Effector memory CD8-positive, alpha-beta T cell (primary cell): Measurements from ENCODE around the gene CALB2.

Source experiments
- ATAC-seq: fragments of 150-1000 bp; cut with Tn5 transposase; replicated peaks from 2 replicates; pipeline ENCODE4 v1.10.0; 2021; ENCODE audit warnings: mild to moderate bottlenecking, moderate library complexity
- DNase-seq, 3 experiments: peaks; one replicate each; pipeline ENCODE4 v3.0.0; 2021
- H3K27ac Mint-ChIP-seq, 2 donors: one replicate each; pipeline ENCODE4 v1.8.0; 2022; ENCODE audit warnings: mild to moderate bottlenecking in 2 of 2, mixed read lengths in 2 of 2, moderate library complexity in 2 of 2
- H3K27me3 Mint-ChIP-seq, 2 donors: one replicate each; pipeline ENCODE4 v1.8.0; 2022; ENCODE audit warnings: mixed read lengths in 2 of 2
- H3K36me3 Mint-ChIP-seq: one replicate; pipeline ENCODE4 v1.8.0; 2022; ENCODE audit warnings: mild to moderate bottlenecking, moderate library complexity, mixed read lengths; ENCODE audit not compliant: insufficient read depth
- H3K4me1 Mint-ChIP-seq, 2 donors: one replicate each; pipeline ENCODE4 v1.8.0; 2022; ENCODE audit warnings: low read depth in 2 of 2, mixed read lengths in 2 of 2
- H3K4me3 Mint-ChIP-seq, 2 donors: one replicate each; pipeline ENCODE4 v1.8.0; 2022; ENCODE audit warnings: mild to moderate bottlenecking in 2 of 2, mixed read lengths in 2 of 2, moderate library complexity in 2 of 2
- H3K9me3 Mint-ChIP-seq, 2 donors: one replicate each; pipeline ENCODE4 v1.8.0; 2022; ENCODE audit warnings: mixed read lengths in 2 of 2

The CALB2 gene

DNA sequence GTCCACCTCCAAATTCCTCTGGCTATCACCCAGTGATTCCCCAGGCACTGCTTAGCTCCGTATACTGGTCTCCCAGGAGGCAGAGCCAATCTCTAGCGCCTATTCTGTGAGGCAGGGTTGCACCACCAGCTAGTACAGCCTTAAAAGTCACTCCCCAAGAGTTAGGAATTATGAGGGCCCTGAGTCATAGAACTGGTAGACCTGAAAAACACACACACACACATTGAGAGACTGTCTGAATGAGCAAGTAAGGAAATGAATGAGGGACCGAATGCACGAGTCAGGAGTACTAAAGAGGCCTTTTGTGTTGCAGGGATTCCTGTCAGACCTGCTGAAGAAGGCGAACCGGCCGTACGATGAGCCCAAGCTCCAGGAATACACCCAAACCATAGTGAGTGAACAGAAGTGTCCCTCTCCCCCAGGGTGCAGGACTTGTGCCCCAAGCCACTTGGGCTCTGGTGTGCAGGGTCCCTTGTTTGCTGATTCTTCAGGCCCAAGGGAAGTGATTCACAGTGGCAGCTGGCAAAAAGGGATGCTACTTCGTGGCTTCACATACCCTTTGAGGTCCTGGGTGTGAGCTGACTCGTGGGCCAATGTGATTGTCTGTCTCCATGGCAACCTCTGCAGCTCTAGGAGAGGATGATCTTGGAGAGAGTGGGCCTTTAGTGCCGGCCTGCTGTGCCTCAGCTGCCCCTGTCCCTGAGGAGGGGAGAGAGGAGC, 24.7 kb downstream of the CALB2 start:
- no peak overlapping the region for H3K4me3 Mint-ChIP-seq
- H3K27ac Mint-ChIP-seq = no peak overlapping the region
- ATAC-seq (no peak), DNase-seq (no peak)
- H3K36me3 Mint-ChIP-seq = no peaks in the 10 kb centered on the region
- peaks cover 28 to 56% of the 10 kb centered on the region in 2 donors for H3K27me3 Mint-ChIP-seq
- peaks cover 0 to 3% of the 10 kb centered on the region in 2 donors for H3K4me1 Mint-ChIP-seq
- no peaks in the 10 kb centered on the region for H3K9me3 Mint-ChIP-seq

DNA sequence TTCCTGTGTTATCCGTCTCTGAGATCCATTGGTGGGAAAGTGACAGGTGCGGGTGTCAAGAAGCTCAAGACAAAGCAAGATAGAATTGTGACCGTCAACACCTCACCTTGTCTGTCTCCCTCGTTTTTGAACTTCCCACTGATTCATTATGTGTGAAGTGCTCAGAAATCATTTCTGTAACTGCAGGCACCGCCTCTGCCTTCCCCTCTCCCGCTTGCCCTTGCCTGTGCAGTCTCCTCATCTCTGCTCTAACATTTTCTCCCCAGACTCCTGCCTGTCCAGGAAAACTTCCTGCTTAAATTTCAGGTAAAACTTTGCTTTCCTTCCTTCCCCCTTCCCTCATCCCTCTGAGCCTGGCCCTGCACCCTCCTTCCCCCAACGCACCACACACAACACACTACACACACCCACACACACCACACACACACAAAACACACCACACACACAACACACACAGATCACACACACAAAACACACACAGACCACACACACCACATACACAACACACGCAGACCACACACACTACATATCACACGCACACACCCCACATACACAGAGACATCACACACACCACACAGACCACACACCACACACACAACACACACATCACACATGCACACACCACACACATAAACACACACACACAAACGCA, 25.7 kb downstream of the CALB2 start:
- ATAC-seq (no peak), DNase-seq (no peak)
- Mint-ChIP-seq H3K4me1 (peaks cover 0 to 3% of the 10 kb centered on the region in 2 donors), H3K4me3 (no peak overlapping the region), H3K9me3 (no peaks in the 10 kb centered on the region), H3K27ac (no peak overlapping the region), H3K27me3 (peaks cover 28 to 47% of the 10 kb centered on the region in 2 donors), H3K36me3 (no peaks in the 10 kb centered on the region)

DNA sequence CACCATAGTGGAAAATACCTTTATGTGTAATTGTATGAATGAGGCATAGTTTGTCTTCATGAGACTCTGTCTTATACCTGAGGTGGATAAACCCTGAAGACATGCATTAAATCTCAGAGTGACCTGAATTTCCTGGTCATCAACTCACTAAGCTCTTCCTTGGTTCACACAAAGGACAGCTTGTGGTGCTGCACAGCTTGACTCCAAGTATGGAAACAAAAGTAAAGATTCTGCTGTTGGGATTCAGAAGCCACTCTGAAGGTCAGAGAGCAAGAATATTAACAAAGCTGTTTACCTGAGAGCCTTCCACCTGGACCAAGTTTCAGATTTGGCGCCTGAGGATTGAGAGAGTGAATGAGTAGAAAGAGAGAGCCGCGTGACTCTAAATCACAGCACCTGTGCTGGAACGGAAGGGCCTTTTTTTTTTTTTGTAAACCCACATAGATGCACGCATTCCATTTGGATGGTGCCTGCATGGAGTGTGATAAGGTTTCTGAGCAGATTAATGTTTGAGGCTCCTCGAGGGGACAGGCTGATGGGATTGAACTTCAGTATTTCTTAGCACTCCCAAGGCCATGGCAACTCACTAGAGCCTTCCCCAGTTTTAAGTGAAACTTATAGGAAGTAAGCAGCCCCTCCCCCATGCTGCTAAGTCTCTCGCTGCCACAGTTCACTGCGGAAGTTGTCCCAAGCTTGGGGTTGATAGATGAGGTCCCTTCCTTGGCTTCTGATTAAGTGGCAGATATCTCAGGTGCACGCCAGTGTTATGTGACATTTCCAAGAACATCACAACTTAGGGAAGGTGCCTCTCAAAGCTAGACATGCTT, 28.7 kb downstream of the CALB2 start:
- DNase-seq = no peak
- no peak for ATAC-seq
- peaks cover 0 to 3% of the 10 kb centered on the region in 2 donors for H3K4me1 Mint-ChIP-seq
- peaks cover 43 to 53% of the 10 kb centered on the region in 2 donors for H3K27me3 Mint-ChIP-seq
- no peaks in the 10 kb centered on the region for H3K36me3 Mint-ChIP-seq
- no peak overlapping the region for H3K27ac Mint-ChIP-seq
- H3K4me3 Mint-ChIP-seq = no peak overlapping the region
- no peaks in the 10 kb centered on the region for H3K9me3 Mint-ChIP-seq

DNA sequence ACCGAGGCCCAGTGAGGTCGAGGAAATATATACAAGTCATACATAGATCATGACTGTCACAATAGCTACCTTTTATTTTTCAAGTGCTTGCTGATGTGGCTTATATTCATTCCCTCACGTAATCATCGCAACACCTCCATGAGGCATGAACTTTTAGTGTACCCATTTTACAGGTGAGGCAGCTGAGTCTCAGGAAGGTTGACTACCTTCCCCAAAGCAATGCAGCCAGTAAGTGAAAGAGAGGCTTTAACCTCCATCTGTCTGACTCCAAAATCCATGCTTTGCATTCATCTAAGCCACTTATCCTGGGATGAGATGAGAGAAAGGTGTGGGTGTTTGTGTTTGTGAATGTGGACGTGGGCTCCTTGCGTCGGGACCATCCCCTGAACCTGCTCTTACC, 30.8 kb downstream of the CALB2 start:
- no peak overlapping the region for H3K4me3 Mint-ChIP-seq
- H3K27ac Mint-ChIP-seq = no peak overlapping the region
- peaks cover 63 to 74% of the 10 kb centered on the region in 2 donors for H3K27me3 Mint-ChIP-seq
- DNase-seq (no peak), ATAC-seq (no peak)
- H3K9me3 Mint-ChIP-seq = no peaks in the 10 kb centered on the region
- peaks cover 0 to 3% of the 10 kb centered on the region in 2 donors for H3K4me1 Mint-ChIP-seq
- H3K36me3 Mint-ChIP-seq = no peaks in the 10 kb centered on the region

DNA sequence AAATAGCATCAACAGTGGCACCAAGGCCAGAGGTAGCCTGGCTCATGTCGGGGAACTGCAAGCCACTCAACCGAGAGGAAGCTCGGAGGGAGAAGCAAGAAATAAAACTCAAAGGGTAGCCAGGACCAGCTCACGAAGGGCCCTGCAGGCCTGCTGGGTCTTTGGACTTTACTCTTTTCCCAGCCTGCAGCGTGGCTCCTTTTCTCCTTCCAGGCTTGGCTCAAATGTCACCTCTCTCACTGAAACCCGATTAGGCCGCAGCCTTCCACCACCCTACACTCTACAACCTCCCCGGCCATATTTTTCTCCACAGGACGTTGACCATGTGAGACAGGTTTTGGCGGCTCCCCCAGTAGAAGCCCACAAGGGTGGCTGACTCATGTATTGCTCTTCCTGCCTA, 38.1 kb downstream of the CALB2 start:
- no peak overlapping the region for H3K4me3 Mint-ChIP-seq
- peaks cover 64 to 83% of the 10 kb centered on the region in 2 donors for H3K27me3 Mint-ChIP-seq
- DNase-seq = no peak
- H3K4me1 Mint-ChIP-seq = no peaks in the 10 kb centered on the region
- H3K9me3 Mint-ChIP-seq = no peaks in the 10 kb centered on the region
- no peaks in the 10 kb centered on the region for H3K36me3 Mint-ChIP-seq
- ATAC-seq = no peak
- no peak overlapping the region for H3K27ac Mint-ChIP-seq

DNA sequence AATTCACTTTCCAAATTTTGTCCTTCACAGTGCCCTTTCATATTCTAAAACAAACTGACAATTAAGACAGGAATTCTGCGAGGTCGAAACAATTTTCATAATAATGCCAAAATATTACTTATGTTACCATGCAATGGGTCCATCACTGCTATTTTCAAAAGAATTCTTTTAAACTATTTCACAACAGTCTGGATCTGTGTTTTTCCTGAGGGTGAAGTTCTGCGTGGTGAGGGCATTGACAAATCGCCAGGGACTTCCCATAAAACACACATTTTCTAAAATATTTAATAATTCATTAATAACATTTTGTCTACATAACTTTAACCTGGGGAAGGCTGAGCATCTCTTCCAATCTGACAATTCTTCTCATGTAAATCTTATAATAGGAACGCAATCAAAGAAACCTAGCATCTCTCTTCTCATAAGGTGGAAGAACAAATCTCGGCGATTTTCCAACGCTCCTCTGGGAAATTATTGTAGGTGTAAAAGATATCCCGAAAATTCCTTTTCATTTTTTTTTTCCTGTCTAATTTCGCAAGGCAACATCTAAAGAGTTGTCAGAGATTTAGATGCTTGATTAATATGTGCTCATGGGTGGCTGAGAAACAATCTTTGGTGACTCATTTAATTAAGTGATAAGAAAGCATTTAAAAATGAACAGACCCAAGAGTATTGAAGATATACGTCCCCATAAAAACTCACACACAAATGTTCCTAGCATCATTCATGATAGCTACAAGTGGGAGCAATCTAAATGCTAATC, 41.5 kb downstream of the CALB2 start:
- Mint-ChIP-seq H3K9me3 (no peaks in the 10 kb centered on the region), H3K36me3 (no peaks in the 10 kb centered on the region), H3K27me3 (peaks cover 53 to 83% of the 10 kb centered on the region in 2 donors), H3K27ac (no peak overlapping the region), H3K4me3 (no peak overlapping the region), H3K4me1 (no peaks in the 10 kb centered on the region)
- ATAC-seq (no peak), DNase-seq (no peak)

DNA sequence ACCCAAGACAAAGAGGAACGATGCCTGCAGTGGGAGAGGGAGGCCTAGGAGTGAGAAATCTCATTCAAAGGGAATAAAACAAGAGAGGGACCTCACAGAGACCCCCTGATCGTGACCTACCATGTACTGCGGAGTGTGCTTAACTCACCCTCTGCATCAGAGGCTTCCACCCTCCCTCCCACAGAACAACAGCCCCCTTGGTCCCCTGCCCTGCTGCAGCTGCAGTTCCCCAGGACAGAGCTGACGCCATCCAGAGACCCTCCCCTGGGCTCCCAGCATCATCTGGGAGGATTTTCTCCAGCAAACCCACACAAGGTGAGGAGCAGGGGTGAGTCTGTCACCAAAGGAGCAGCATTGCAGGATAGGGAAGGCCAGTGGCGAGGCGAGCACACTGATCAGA, 43.5 kb downstream of the CALB2 start:
- Mint-ChIP-seq H3K9me3 (no peaks in the 10 kb centered on the region), H3K4me1 (peaks cover 0 to 3% of the 10 kb centered on the region in 2 donors), H3K4me3 (no peak overlapping the region), H3K36me3 (peaks cover 2% of the 10 kb centered on the region), H3K27me3 (peaks cover 45 to 75% of the 10 kb centered on the region in 2 donors), H3K27ac (no peak overlapping the region)
- DNase-seq = no peak
- ATAC-seq = no peak

DNA sequence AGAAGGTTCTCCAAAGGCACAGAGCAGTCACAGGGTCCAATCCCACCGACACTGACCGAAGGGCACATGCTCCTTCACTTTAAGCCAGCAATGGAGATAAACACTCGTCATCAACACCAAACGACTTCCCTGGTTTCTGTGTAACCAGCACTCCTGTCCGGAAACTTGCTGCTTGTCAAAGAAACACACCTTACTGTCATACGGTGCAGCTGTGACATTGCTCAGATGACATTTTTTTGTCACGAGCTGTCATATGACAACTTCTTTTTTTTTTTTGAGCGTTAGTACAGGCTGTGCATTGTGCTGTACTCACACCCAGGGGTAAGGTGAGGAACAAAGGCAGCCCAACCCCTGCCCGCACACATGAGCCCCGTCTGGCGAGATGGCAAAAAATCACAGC, 44.2 kb downstream of the CALB2 start:
- Mint-ChIP-seq H3K36me3 (peaks cover 2% of the 10 kb centered on the region), H3K27me3 (peaks cover 45 to 76% of the 10 kb centered on the region in 2 donors), H3K27ac (no peak overlapping the region), H3K4me1 (peaks cover 0 to 5% of the 10 kb centered on the region in 2 donors), H3K4me3 (no peak overlapping the region), H3K9me3 (no peaks in the 10 kb centered on the region)
- ATAC-seq (no peak), DNase-seq (no peak)

DNA sequence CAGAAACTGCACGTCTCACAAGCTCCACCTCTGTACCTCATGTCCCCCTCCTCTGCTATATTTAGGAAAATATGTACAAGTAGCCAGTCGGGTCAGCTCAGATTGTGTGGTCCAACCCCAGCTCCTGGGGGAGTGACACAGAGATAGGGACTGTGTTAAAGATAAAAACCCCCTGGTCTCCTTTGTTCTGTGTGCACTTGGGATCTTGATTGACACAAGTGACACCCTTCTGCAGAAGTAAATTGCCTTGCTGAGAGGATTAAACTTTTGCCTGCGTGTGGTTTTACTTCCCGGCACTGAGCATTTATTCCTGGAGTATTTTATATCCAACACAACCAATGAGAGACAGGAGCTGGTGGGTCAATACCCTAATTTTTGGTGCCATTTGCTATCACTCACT, 45.8 kb downstream of the CALB2 start:
- no peak overlapping the region for H3K4me3 Mint-ChIP-seq
- H3K9me3 Mint-ChIP-seq = no peaks in the 10 kb centered on the region
- H3K36me3 Mint-ChIP-seq = peaks cover 2% of the 10 kb centered on the region
- no peak overlapping the region for H3K27ac Mint-ChIP-seq
- no peak for DNase-seq
- peaks cover 0 to 12% of the 10 kb centered on the region in 2 donors for H3K4me1 Mint-ChIP-seq
- peaks cover 41 to 82% of the 10 kb centered on the region in 2 donors for H3K27me3 Mint-ChIP-seq
- no peak for ATAC-seq

DNA sequence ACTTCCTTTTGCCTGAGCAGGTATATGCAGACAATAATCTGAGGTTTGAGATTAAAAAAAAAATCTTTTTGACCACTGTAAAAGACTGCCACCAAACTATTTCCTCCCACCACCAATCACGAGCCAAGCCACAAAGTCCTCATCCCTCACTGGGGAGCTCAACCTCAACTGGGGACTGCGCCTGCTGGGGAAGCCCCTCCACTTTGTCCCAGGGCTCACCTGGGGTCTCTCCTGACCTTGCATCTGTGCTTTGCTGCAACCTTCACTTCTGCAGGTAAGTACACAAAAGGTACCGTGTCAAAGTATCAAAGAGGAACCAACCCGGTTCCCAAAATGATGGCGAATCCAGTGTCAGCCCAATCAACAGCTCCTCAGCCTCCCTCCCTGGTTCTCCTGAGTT, 47.8 kb downstream of the CALB2 start:
- Mint-ChIP-seq H3K27ac (no peak overlapping the region), H3K9me3 (no peaks in the 10 kb centered on the region), H3K27me3 (peaks cover 35 to 92% of the 10 kb centered on the region in 2 donors), H3K4me3 (no peak overlapping the region), H3K4me1 (peaks cover 0 to 12% of the 10 kb centered on the region in 2 donors), H3K36me3 (peaks cover 2% of the 10 kb centered on the region)
- ATAC-seq = no peak
- no peak for DNase-seq

DNA sequence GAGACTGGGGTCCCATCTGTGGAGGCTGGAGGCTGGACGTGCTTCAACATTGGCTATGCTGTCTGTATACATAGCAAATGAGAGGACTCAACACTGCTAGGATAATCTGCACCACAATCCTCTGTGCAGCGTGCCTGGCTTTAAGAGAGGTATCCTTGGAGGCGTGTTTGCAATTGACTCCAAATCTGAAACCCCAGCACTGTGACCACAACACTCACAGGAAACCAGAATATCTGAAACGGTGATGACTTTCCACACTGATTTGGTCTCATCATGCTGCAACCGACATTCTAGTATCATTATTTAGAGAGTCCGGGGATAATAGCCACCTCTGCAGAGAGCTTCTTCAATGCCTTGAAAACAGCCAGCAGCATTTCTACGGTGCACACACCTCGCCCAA, 48.2 kb downstream of the CALB2 start:
- Mint-ChIP-seq H3K27ac (no peak overlapping the region), H3K4me3 (no peak overlapping the region), H3K4me1 (peaks cover 0 to 12% of the 10 kb centered on the region in 2 donors), H3K27me3 (peaks cover 32 to 92% of the 10 kb centered on the region in 2 donors), H3K36me3 (peaks cover 2% of the 10 kb centered on the region), H3K9me3 (no peaks in the 10 kb centered on the region)
- ATAC-seq = no peak
- no peak for DNase-seq

DNA sequence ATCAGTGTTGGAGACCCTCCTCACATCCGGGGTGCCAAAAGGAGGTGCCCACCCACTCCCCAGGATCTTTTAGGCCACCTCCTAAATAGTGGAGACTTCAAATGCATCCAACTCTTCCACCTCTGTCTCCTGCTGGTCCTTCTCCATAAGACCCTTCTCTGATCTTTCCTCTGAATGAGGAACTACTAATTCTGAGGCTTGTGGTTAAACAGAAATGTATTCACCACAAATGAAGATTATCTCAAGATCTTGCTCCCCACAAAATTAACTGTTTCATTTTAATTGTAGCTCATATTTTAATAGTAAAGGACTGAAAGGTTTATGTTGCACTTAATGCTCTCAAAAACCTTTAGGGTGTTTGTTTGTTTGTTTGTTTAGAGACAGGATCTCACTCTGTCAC, 49.2 kb downstream of the CALB2 start:
- ATAC-seq = no peak
- no peaks in the 10 kb centered on the region for H3K9me3 Mint-ChIP-seq
- peaks cover 34 to 92% of the 10 kb centered on the region in 2 donors for H3K27me3 Mint-ChIP-seq
- H3K27ac Mint-ChIP-seq = no peak overlapping the region
- H3K36me3 Mint-ChIP-seq = peaks cover 2% of the 10 kb centered on the region
- DNase-seq = no peak
- H3K4me3 Mint-ChIP-seq = no peak overlapping the region
- H3K4me1 Mint-ChIP-seq = peaks cover 0 to 16% of the 10 kb centered on the region in 2 donors

DNA sequence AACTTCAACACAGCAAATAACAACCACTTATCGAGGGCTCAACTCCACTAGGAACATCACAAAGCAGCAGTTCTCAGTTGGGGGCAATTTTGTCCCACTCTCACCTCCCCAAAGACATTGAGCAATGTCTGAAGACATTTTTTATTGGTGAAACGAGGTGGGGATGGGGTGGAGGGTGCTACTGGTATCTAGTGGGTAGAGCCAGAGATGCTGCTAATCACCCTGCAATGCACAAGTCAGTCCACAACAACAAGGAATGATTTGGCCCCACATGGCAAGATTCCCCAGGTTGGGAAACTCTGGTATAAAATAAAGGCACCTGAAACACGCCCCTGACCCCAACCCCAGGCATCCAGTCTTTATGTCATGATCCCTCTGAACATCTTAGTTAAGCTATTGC, 50.0 kb downstream of the CALB2 start:
- Mint-ChIP-seq H3K27me3 (peaks cover 32 to 92% of the 10 kb centered on the region in 2 donors), H3K9me3 (no peaks in the 10 kb centered on the region), H3K4me1 (peaks cover 0 to 16% of the 10 kb centered on the region in 2 donors), H3K36me3 (peaks cover 3% of the 10 kb centered on the region), H3K27ac (no peak overlapping the region), H3K4me3 (no peak overlapping the region)
- ATAC-seq (no peak), DNase-seq (no peak)
